NCI-H1436 treated with DMSO at 0.1 percent for 48 hours (cell line): ENCODE results near the gene ABHD8.
"Not testable (repeated sequence)": the region's sequence is repeated elsewhere in the genome, so short reads cannot be mapped to it uniquely, and the experiment has no call there.

ENCODE experiments used
- DNase-seq: peaks from one replicate; lab custom pipeline; 2025; lab: John Stamatoyannopoulos, UW

The ABHD8 gene

DNA sequence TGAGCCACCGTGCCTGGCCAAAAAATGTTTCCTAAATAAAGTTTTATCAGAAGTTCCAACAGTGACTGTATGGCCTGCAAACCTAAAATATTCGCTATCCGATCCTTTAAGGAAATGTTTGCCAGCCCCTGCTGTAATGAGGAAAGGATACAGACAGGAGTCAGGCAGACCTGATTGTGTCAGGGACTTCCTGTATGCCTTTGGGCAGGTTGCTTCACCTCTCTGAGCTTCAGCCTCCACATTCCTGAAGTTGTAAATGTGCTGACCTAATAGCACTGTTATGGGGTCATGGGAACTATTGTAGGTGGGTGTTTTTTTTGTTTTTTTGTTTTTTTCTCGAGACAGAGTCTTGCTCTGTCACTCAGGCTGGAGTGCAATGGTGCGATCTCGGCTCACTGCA lies 6.2 kb downstream of the ABHD8 start:
- no peak for DNase-seq

- no peak for DNase-seq
Measured at GRCh38 chr19:17296273-17296672, 7.0 kb downstream of the ABHD8 start.

GRCh38 chr19:17295551-17295950 lies 7.7 kb downstream of the ABHD8 start:
- DNase-seq: not testable (repeated sequence)

- no peak for DNase-seq
Measured at GRCh38 chr19:17294051-17294891, 9.0 kb downstream of the ABHD8 start.

DNA sequence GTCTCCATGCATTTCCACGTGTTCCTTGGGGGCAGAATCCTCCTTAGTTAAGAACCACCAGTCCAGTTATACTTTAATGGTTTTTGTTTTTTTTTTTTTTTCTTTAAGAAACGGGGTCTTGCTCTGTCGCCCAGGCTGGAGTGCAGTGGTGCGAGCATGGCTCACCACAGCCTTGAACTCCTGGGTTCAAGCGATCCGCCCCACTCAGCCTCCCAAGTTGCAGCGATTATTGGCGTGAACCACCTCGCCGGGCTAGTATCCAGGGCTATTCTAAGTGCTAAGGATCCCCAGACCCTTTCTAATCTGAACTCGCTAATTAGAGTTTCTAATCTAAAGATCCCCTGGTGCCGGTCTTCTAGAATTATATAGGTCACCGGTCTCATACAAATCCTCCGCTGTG lies 9.6 kb downstream of the ABHD8 start:
- no peak for DNase-seq

GRCh38 chr19:17292301-17293074 lies 10.7 kb downstream of the ABHD8 start:
- DNase-seq: no peak

DNA sequence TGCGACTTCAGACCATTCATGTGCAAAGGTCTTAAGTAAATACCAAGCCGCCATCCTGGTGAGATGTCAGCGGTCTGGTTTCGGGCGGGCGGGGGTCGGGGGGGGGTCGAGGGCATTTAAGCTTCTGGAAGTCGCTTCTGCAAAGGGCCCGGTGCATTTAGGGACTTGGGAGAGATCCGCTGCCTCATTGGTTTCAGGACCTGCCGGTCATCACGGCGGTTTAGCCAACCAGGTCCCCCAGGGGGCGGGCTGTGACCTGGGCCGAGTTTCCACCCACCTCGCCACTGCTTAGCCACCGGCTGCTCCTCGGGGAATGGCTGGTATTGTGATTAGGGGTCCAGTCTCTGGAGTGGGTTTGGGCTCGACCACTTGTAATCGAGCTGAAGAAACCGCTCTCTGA lies 13.7 kb downstream of the ABHD8 start:
- DNase-seq: no peak

- no peak for DNase-seq
Measured at GRCh38 chr19:17286752-17287151, 16.5 kb downstream of the ABHD8 start.

DNA sequence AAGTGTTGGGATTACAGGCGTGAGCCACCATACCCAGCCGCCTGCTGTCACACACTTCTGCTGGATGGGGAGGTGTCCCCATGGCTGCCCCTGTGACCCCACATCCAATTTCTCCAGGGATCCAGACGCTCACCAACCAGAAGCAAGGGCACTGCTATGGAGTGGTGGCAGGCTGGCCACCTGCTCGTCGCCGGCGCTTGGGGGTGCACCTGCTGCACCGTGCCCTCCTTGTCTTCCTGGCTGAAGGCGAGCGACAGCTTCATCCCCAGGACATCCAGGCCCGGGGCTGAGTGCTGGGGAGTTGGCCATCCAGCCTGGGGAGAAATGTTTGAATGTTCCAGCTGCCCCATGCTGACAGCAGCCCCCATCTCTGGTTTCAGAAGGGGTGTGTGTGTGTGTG lies 17.0 kb downstream of the ABHD8 start:
- DNase-seq: no peak

DNA sequence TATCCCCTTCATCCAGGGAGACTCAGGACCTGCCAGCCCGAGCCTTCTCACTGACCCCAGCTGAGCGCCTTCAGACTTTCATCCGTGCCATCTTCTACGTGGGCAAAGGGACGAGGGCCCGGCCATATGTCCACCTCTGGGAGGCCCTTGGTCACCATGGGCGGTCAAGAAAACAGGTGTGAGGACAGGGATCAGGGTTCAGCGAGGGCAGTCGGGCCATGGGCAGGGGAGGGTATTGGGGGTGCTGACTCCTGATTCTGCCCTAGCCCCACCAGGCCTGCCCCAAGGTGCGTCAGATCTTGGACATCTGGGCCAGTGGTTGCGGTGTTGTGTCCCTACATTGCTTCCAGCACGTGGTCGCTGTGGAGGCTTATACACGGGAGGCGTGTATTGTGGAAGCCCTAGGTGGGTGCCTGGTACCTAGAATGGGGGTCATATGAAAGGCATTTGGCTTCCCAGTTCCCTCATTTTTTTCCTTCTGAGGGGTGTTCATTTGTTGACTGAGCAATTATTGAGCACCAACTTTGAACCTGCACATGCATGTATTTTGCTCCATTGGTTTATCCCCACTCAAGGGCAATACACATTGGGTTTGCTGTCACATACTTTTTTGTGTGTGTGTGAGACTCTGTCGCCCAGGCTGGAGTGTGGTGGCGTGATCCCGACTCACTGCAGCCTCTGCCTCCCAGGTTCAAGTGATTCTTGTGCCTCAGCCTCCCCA lies 17.6 kb downstream of the ABHD8 start:
- no peak for DNase-seq

DNA sequence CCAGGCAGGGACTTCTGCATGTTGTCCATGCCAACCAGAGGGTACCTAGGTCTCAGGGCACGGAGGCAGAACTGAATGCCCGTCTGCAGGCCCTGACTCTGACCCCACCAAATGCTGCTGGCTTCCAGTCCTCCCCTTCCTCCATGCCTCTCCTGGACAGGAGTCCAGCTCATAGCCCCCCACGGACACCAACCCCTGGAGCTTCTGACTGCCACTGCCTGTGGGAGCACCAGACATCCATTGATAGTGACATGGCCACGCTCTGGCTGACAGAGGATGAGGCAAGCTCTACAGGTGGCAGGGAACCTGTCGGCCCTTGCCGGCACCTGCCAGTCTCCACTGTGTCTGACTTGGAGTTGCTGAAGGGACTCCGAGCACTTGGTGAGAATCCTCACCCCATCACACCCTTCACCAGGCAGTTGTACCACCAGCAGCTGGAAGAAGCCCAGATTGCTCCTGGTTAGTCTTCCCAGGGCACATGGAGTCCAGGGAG lies 19.7 kb downstream of the ABHD8 start:
- DNase-seq: no peak

- DNase-seq: no peak
Measured at GRCh38 chr19:17282488-17283125, 20.6 kb downstream of the ABHD8 start.

DNA sequence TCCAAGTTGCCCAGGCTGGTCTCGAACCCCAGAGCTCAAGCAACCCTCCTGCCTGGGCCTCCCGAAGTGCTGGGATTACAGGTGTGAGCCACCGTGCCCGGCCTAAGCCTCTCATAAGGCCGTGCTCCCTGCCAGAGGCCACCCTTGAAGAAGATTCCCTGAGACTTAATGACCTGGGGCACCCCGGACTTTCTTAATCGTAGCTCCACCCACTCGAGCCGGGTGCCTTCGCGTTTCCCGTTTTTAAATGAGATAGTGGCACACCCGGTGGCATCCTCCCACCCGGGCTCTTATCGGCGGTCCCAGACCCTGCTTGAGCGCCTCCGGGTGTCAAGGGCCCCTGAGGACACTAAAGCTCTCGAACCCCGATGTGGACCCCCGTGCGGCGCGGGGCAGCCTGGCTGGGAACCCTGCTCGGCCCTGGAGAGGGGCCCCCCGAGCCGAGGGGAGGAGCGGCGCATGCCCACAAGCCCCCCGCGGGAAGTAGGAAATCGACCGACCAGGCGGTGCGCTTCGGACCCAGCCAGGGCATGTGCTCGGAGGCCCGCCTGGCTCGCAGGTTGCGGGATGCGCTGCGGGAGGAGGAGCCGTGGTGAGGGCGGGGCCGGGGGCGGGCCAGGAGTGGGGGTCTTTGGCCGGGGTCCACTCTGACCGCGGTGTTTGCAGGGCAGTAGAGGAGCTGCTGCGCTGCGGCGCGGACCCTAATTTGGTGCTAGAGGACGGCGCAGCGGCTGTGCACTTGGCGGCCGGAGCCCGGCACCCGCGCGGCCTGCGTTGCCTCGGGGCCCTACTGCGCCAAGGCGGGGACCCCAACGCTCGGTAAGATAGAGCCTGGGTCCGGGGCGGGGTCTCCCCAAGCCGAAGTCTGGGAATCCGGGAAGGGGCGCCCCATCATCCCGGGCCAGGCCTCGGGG lies 21.6 kb downstream of the ABHD8 start, which contains the start of gene ANKLE1:
TSS of gene ANKLE1 (plus strand) at position 511 of the 914 bp plus-strand sequence. CDS start at position 531, 20 bp downstream.
- DNase-seq: no peak

DNA sequence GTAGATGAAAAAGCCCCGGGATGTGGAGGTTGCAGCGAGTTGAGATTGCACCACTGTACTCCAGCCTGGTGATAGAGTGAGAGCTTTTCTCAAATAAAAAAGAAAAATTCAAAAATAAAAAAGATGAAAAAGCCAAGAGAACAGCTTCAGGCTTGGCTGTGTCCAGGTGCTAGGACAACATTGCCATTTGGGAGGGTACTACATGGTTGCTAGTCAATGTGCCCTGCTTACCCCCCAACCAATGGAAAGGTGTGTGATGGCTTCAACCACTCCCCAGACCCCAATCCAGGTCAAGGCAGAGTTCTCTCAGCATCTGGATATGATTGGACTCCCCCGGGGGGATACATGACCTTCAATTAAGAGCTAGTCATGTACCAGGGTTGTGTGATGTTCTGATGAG lies 23.8 kb downstream of the ABHD8 start:
- no peak for DNase-seq

GRCh38 chr19:17275441-17276175 lies 27.6 kb downstream of the ABHD8 start:
- no peak for DNase-seq

DNA sequence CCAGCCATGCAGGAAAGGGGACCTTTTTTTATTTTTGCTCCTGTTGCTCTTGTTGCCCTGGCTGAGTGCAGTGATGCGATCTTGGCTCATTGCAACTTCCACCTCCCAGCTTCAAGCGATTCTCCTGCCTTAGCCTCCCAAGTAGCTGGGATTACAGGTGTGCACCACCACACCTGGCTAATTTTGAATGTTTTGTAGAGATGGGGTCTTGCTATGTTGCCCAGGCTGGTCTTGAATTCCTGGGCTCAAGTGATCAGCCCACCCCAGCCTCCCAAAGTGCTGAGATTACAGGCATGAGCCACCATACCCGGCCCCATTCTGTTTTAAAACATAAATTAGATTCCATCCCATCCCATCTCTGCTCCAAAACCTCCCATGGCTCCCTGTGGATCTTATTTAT lies 28.3 kb downstream of the ABHD8 start:
- not testable (repeated sequence) for DNase-seq

DNA sequence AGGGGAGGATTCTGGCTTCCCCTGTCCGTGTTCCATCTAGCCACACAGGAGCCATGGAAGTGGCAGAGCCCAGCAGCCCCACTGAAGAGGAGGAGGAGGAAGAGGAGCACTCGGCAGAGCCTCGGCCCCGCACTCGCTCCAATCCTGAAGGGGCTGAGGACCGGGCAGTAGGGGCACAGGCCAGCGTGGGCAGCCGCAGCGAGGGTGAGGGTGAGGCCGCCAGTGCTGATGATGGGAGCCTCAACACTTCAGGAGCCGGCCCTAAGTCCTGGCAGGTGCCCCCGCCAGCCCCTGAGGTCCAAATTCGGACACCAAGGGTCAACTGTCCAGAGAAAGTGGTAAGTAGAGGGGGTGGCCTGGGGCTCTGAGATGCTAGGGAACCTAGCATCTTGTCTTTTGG lies 34.5 kb downstream of the ABHD8 start:
- DNase-seq: no peak

- DNase-seq: peak; percentile 98
Measured at GRCh38 chr19:17266975-17267788, 36.0 kb downstream of the ABHD8 start, which contains the start of gene BABAM1. Gene BABAM1, plus strand, starts transcription at chr19:17267443. Its CDS starts 1,364 bp downstream, at chr19:17268807.

- DNase-seq: no peak
Measured at GRCh38 chr19:17266589-17266974, 36.6 kb downstream of the ABHD8 start.
